HEK293 (cell line): Measurements from ENCODE around the gene NDUFS7.

Experiments
- KLF16 ChIP-seq: fragments of 450-650 bp; formaldehyde crosslinking; IDR thresholded peaks from 2 replicates; pipeline ENCODE4 v1.5.1; 2017; ENCODE audit warnings: missing biosample characterization, missing genetic modification characterization
- YY1 ChIP-seq: fragments of 450-650 bp; formaldehyde crosslinking; IDR thresholded peaks from 2 replicates; pipeline ENCODE4 v1.5.1; 2018; ENCODE audit warnings: missing biosample characterization, missing genetic modification characterization
- ZBTB7A ChIP-seq: fragments of 450-650 bp; formaldehyde crosslinking; IDR thresholded peaks from 2 replicates; pipeline ENCODE4 v1.5.1; 2016; ENCODE audit warnings: low read depth, missing biosample characterization, missing genetic modification characterization
- ZNF10 ChIP-seq: fragments of 450-650 bp; formaldehyde crosslinking; IDR thresholded peaks from 2 replicates; pipeline ENCODE4 v1.5.1; 2017; ENCODE audit warnings: missing biosample characterization, missing genetic modification characterization
- ZNF133 ChIP-seq: fragments of 450-650 bp; formaldehyde crosslinking; IDR thresholded peaks from 2 replicates; pipeline ENCODE4 v1.5.1; 2016; ENCODE audit warnings: missing biosample characterization, missing genetic modification characterization
- ZNF416 ChIP-seq: fragments of 450-650 bp; formaldehyde crosslinking; IDR thresholded peaks from 2 replicates; pipeline ENCODE4 v1.5.1; 2016; ENCODE audit warnings: missing biosample characterization, missing genetic modification characterization
- ZNF433 ChIP-seq: fragments of 450-650 bp; formaldehyde crosslinking; IDR thresholded peaks from 2 replicates; pipeline ENCODE4 v1.5.1; 2016; ENCODE audit warnings: missing biosample characterization, missing genetic modification characterization, low read depth
- ZNF501 ChIP-seq: fragments of 450-650 bp; formaldehyde crosslinking; IDR thresholded peaks from 2 replicates; pipeline ENCODE4 v1.5.1; 2016; ENCODE audit warnings: missing biosample characterization, missing genetic modification characterization
- TF ChIP-seq, protein P1 (sequence below): fragments of 450-650 bp; formaldehyde crosslinking; IDR thresholded peaks from 2 replicates; pipeline ENCODE4 v1.5.1; 2016; ENCODE audit warnings: missing biosample characterization, missing genetic modification characterization
- TF ChIP-seq, protein P2 (sequence below): fragments of 450-650 bp; formaldehyde crosslinking; IDR thresholded peaks from 2 replicates; pipeline ENCODE4 v1.5.1; 2016; ENCODE audit warnings: missing biosample characterization, missing genetic modification characterization
- TF ChIP-seq, protein P3 (sequence below): fragments of 450-650 bp; formaldehyde crosslinking; IDR thresholded peaks from 2 replicates; pipeline ENCODE4 v1.5.1; 2016; ENCODE audit warnings: missing biosample characterization, missing genetic modification characterization
- TF ChIP-seq, protein P4 (sequence below): fragments of 450-650 bp; formaldehyde crosslinking; optimal IDR thresholded peaks from 2 replicates; pipeline ENCODE3; 2016; ENCODE audit warnings: missing biosample characterization, mild to moderate bottlenecking, missing genetic modification characterization

DNA sequence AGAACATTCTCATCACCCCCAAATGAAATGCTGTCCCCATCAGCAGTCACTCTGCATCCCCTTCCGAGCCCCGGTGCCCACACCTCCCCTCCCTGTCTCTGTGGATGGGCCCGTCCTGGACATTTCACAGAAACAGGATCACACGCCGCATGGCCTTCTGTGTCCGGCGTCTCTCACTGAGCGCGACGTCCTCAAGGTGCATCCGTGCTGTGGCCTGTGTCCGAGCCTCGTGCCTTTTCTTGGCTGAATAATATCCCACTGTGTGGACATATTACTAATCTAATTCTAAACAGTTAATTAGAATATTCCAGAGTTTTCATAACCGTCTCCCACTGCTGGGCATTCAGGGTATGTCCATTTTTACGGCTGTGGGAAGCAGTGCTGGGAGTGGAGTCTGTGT, 8.7 kb downstream of the NDUFS7 start:
- TF ChIP-seq, protein P1, sequence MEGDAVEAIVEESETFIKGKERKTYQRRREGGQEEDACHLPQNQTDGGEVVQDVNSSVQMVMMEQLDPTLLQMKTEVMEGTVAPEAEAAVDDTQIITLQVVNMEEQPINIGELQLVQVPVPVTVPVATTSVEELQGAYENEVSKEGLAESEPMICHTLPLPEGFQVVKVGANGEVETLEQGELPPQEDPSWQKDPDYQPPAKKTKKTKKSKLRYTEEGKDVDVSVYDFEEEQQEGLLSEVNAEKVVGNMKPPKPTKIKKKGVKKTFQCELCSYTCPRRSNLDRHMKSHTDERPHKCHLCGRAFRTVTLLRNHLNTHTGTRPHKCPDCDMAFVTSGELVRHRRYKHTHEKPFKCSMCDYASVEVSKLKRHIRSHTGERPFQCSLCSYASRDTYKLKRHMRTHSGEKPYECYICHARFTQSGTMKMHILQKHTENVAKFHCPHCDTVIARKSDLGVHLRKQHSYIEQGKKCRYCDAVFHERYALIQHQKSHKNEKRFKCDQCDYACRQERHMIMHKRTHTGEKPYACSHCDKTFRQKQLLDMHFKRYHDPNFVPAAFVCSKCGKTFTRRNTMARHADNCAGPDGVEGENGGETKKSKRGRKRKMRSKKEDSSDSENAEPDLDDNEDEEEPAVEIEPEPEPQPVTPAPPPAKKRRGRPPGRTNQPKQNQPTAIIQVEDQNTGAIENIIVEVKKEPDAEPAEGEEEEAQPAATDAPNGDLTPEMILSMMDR (tag by site-specific recombination) = no peak
- TF ChIP-seq ZBTB7A (tag by site-specific recombination) = no peak
- TF ChIP-seq ZNF416 (tag by site-specific recombination) = no peak
- no peak for TF ChIP-seq ZNF133 (tag by site-specific recombination)
- no peak for TF ChIP-seq ZNF10 (tag by site-specific recombination)
- no peak for TF ChIP-seq YY1 (tag by site-specific recombination)
- TF ChIP-seq KLF16 (tag by site-specific recombination) = no peak
- TF ChIP-seq, protein P2, sequence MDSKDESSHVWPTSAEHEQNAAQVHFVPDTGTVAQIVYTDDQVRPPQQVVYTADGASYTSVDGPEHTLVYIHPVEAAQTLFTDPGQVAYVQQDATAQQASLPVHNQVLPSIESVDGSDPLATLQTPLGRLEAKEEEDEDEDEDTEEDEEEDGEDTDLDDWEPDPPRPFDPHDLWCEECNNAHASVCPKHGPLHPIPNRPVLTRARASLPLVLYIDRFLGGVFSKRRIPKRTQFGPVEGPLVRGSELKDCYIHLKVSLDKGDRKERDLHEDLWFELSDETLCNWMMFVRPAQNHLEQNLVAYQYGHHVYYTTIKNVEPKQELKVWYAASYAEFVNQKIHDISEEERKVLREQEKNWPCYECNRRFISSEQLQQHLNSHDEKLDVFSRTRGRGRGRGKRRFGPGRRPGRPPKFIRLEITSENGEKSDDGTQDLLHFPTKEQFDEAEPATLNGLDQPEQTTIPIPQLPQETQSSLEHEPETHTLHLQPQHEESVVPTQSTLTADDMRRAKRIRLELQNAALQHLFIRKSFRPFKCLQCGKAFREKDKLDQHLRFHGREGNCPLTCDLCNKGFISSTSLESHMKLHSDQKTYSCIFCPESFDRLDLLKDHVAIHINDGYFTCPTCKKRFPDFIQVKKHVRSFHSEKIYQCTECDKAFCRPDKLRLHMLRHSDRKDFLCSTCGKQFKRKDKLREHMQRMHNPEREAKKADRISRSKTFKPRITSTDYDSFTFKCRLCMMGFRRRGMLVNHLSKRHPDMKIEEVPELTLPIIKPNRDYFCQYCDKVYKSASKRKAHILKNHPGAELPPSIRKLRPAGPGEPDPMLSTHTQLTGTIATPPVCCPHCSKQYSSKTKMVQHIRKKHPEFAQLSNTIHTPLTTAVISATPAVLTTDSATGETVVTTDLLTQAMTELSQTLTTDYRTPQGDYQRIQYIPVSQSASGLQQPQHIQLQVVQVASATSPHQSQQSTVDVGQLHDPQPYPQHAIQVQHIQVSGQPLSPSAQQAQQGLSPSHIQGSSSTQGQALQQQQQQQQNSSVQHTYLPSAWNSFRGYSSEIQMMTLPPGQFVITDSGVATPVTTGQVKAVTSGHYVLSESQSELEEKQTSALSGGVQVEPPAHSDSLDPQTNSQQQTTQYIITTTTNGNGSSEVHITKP (tag by site-specific recombination) = no peak
- TF ChIP-seq ZNF433 (tag by site-specific recombination) = no peak
- TF ChIP-seq ZNF501 (tag by site-specific recombination) = no peak
- TF ChIP-seq, protein P3, sequence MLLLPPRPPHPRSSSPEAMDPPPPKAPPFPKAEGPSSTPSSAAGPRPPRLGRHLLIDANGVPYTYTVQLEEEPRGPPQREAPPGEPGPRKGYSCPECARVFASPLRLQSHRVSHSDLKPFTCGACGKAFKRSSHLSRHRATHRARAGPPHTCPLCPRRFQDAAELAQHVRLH (tag by site-specific recombination) = no peak
- TF ChIP-seq, protein P4, sequence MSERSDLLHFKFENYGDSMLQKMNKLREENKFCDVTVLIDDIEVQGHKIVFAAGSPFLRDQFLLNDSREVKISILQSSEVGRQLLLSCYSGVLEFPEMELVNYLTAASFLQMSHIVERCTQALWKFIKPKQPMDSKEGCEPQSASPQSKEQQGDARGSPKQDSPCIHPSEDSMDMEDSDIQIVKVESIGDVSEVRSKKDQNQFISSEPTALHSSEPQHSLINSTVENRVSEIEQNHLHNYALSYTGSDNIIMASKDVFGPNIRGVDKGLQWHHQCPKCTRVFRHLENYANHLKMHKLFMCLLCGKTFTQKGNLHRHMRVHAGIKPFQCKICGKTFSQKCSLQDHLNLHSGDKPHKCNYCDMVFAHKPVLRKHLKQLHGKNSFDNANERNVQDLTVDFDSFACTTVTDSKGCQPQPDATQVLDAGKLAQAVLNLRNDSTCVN (tag by site-specific recombination) = no peak
